Vagina (tissue), 2 donors: ENCODE data around the gene RCCD1. TPM values are rescaled to one million over a fixed set of nuclear protein-coding genes. Genes with fewer than 3 reads are reported as not detected.
A peak's percentile ranks its signal among the peaks of the same experiment; 100 is the strongest.

Experiments used
- DNase-seq, 2 donors: peaks; one replicate each; pipeline ENCODE4 v3.0.0-alpha.2; 2017; ENCODE audit errors: extremely low spot score in 2 of 2
- H3K27ac ChIP-seq: fragments of 200-600 bp; sonication (generic); one replicate; pipeline ENCODE4 v1.5.1; 2019
- H3K27me3 ChIP-seq: fragments of 200-600 bp; sonication (generic); one replicate; pipeline ENCODE4 v1.5.1; 2019
- H3K36me3 ChIP-seq, 2 donors: fragments of 200-600 bp; sonication (generic); one replicate each; pipeline ENCODE4 v1.5.1; 2017 to 2019
- H3K4me1 ChIP-seq: fragments of 200-600 bp; sonication (generic); one replicate; pipeline ENCODE4 v1.5.1; 2019
- H3K4me3 ChIP-seq, 2 donors: fragments of 200-600 bp; sonication (generic); 1 replicate in 1 of 2; 2 replicates in 1 of 2; pipeline ENCODE4 v1.5.1; 2016 to 2019
- H3K9me3 ChIP-seq: fragments of 200-600 bp; sonication (generic); one replicate; pipeline ENCODE4 v1.5.1; 2019
- CTCF ChIP-seq, 3 experiments: fragments of 450-650 bp in 2 of 3; fragments of 200-600 bp in 1 of 3; sonication (generic) in 1 of 3; IDR thresholded peaks; one replicate each; pipeline ENCODE4 v1.5.1; 2017 to 2019; ENCODE audit warnings: antibody characterized with exemption in 3 of 3, mild to moderate bottlenecking in 2 of 3, moderate library complexity in 2 of 3
- POLR2A ChIP-seq, 2 donors: fragments of 450-650 bp; IDR thresholded peaks; one replicate each; pipeline ENCODE4 v1.6.1; 2017; ENCODE audit warnings: antibody characterized with exemption in 2 of 2, mild to moderate bottlenecking in 2 of 2, moderate library complexity in 2 of 2
- POLR2AphosphoS5 ChIP-seq, 2 donors: sonication (generic); formaldehyde crosslinking; IDR thresholded peaks; one replicate each; pipeline ENCODE4 v1.9.0; 2017; ENCODE audit warnings: antibody characterized with exemption in 2 of 2, mild to moderate bottlenecking in 2 of 2, low read depth in 1 of 2; ENCODE audit not compliant: insufficient read depth in 1 of 2
- intact Hi-C: fragments of 100-400 bp; cut with DNase I; formaldehyde crosslinking; loops from one replicate; pipeline ENCODE4 v1.15.1; 2023
- total RNA-seq: library from RNA; depleted of rRNA; stranded (reverse); fragments of >200 nt; gene quantifications from one replicate; pipeline ENCODE4 v1.2.3, GENCODE V29; 2016

Gene RCCD1
- total RNA-seq, 1 donor from 2014 or later = 6.9 TPM

GRCh38 chr15:90953947-90954711 lies 555 bp upstream of the RCCD1 start:
- H3K36me3 ChIP-seq = peaks cover 0 to 41% of the 10 kb centered on the region in 2 donors
- H3K27me3 ChIP-seq = no peaks in the 10 kb centered on the region
- DNase-seq = no peak
- H3K9me3 ChIP-seq = no peaks in the 10 kb centered on the region
- TF ChIP-seq POLR2AphosphoS5 (IDR thresholded peaks at IDR 0.05; ENCODE audit: insufficient read depth in 1 of 2, low read depth in 1 of 2) = no peak
- no peak for TF ChIP-seq CTCF (IDR thresholded peaks at IDR 0.05)
- TF ChIP-seq POLR2A (IDR thresholded peaks at IDR 0.05) = no peak
- H3K4me3 ChIP-seq = peak overlapping the region; percentile 85 to 95
- intact Hi-C loops = no loop called here
- H3K27ac ChIP-seq = no peak overlapping the region
- H3K4me1 ChIP-seq = peaks cover 27% of the 10 kb centered on the region

- no peak for DNase-seq
- Histone ChIP-seq H3K36me3 (peaks cover 0 to 27% of the 10 kb centered on the region in 2 donors), H3K27ac (no peak overlapping the region), H3K4me3 (peak overlapping the region; percentile 85 to 95), H3K4me1 (peaks cover 27% of the 10 kb centered on the region), H3K27me3 (no peaks in the 10 kb centered on the region), H3K9me3 (no peaks in the 10 kb centered on the region)
- no peak for TF ChIP-seq POLR2AphosphoS5 (IDR thresholded peaks at IDR 0.05; ENCODE audit: insufficient read depth in 1 of 2, low read depth in 1 of 2)
- no peak for TF ChIP-seq POLR2A (IDR thresholded peaks at IDR 0.05)
- no peak for TF ChIP-seq CTCF (IDR thresholded peaks at IDR 0.05)
- intact Hi-C loops = no loop called here
These were observed 1.1 kb downstream of the RCCD1 start for GRCh38 chr15:90955624-90956273.

- DNase-seq = no peak
- peaks cover 27% of the 10 kb centered on the region for H3K4me1 ChIP-seq
- no peaks in the 10 kb centered on the region for H3K27me3 ChIP-seq
- H3K36me3 ChIP-seq = peaks cover 0 to 26% of the 10 kb centered on the region in 2 donors
- intact Hi-C loops = no loop called here
- TF ChIP-seq CTCF (IDR thresholded peaks at IDR 0.05) = peak; percentile 82 to 94 (median 83)
- no peak for TF ChIP-seq POLR2A (IDR thresholded peaks at IDR 0.05)
- TF ChIP-seq POLR2AphosphoS5 (IDR thresholded peaks at IDR 0.05; ENCODE audit: insufficient read depth in 1 of 2, low read depth in 1 of 2) = no peak
- peak overlapping the region; percentile 70 to 75 for H3K4me3 ChIP-seq
- H3K9me3 ChIP-seq = no peaks in the 10 kb centered on the region
- H3K27ac ChIP-seq = peak overlapping the region; percentile 76
These were observed 1.8 kb downstream of the RCCD1 start for GRCh38 chr15:90956274-90957030.

- Histone ChIP-seq H3K4me1 (peaks cover 27% of the 10 kb centered on the region), H3K9me3 (no peaks in the 10 kb centered on the region), H3K4me3 (peak overlapping the region; percentile 70 to 75), H3K36me3 (peaks cover 0 to 24% of the 10 kb centered on the region in 2 donors), H3K27me3 (no peaks in the 10 kb centered on the region), H3K27ac (peak overlapping the region; percentile 76)
- no peak for TF ChIP-seq POLR2AphosphoS5 (IDR thresholded peaks at IDR 0.05; ENCODE audit: insufficient read depth in 1 of 2, low read depth in 1 of 2)
- DNase-seq = no peak
- intact Hi-C loops = no loop called here
These were observed 2.5 kb downstream of the RCCD1 start for GRCh38 chr15:90957031-90957790.

- H3K27ac ChIP-seq = no peak overlapping the region
- no peak for DNase-seq
- intact Hi-C loops = no loop called here
- H3K4me1 ChIP-seq = peaks cover 27% of the 10 kb centered on the region
- no peaks in the 10 kb centered on the region for H3K27me3 ChIP-seq
- H3K4me3 ChIP-seq = peak overlapping the region; percentile 70 to 75
- H3K9me3 ChIP-seq = no peaks in the 10 kb centered on the region
- TF ChIP-seq POLR2AphosphoS5 (IDR thresholded peaks at IDR 0.05; ENCODE audit: insufficient read depth in 1 of 2, low read depth in 1 of 2) = no peak
- no peak for TF ChIP-seq POLR2A (IDR thresholded peaks at IDR 0.05)
- no peak for TF ChIP-seq CTCF (IDR thresholded peaks at IDR 0.05)
- H3K36me3 ChIP-seq = peaks cover 0 to 23% of the 10 kb centered on the region in 2 donors
These were observed 3.1 kb downstream of the RCCD1 start for GRCh38 chr15:90957791-90958190.
